HuH-7 (cell line): ENCODE data around the gene HMGA1.

Experiments used
- DNase-seq: peaks from one replicate; pipeline ENCODE4 v3.0.0; 2011; ENCODE audit warnings: low spot score

The HMGA1 gene, protein sequence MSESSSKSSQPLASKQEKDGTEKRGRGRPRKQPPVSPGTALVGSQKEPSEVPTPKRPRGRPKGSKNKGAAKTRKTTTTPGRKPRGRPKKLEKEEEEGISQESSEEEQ

GRCh38 chr6:34236443-34237315 lies at the start of gene HMGA1:
Gene HMGA1, plus strand, starts transcription at chr6:34236873. Its CDS starts 3,908 bp downstream, at chr6:34240781.
- DNase-seq: peak; percentile 88

- no peak for DNase-seq
Observed at GRCh38 chr6:34189806-34190503, 46.7 kb upstream of the HMGA1 start.

GRCh38 chr6:34190504-34191122 lies 46.1 kb upstream of the HMGA1 start:
- DNase-seq: no peak

GRCh38 chr6:34194772-34195171 lies 41.9 kb upstream of the HMGA1 start:
- no peak for DNase-seq

- DNase-seq: no peak
Observed at GRCh38 chr6:34195726-34196115, 41.0 kb upstream of the HMGA1 start.

GRCh38 chr6:34196116-34196832 lies 40.4 kb upstream of the HMGA1 start:
- DNase-seq: peak; percentile 70

DNA sequence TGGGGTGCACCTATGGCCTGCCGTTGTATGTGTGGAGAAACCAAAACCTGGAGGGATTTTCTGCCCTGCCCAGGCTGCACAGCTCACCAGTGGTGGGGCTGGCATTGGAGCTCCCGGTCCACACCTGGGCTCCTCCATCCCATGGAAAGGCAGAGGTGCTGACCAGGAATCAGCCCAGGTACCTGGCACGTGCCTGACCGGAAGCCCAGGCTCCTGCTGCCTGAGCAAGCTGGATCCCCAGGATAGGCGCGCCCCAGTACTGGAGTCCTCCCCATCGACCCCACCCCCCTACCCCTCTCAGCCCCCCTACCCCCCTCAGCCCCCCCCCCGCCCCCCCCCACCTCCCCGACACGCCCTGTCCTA lies 39.9 kb upstream of the HMGA1 start:
- no peak for DNase-seq

GRCh38 chr6:34200340-34200971 lies 36.2 kb upstream of the HMGA1 start:
- DNase-seq: no peak

DNA sequence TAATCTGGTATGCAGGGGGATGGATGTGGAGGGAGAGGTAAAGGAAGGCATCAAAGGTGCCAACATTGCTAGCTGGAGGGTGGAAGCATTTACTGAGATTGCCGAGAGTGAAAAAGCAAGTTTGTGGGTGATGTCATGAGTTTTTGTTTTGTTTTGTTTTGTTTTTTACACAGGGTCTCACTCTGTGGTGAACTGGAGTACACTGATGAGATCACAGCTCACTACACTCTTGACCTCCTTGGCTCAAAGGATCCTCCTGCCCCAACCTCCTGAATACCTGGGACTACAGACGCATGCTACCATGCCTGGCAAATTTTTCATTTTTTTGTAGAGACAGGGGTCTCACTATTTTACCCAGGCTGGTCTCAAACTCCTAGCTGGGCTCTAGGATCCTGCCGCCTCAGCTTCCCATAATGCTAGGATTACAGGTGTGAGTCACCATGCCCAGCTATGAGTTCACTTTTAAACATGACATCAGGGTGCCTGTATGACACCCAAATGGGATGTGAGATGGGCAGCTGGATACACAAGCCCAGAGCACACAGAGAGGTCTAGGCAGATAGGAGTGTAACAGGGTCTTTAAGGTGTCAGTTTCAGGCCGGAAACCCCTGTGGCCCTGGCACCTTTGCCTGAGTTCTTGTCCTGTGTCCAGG lies 35.1 kb upstream of the HMGA1 start:
- DNase-seq: no peak

GRCh38 chr6:34202329-34203201 lies 34.1 kb upstream of the HMGA1 start:
- no peak for DNase-seq

DNA sequence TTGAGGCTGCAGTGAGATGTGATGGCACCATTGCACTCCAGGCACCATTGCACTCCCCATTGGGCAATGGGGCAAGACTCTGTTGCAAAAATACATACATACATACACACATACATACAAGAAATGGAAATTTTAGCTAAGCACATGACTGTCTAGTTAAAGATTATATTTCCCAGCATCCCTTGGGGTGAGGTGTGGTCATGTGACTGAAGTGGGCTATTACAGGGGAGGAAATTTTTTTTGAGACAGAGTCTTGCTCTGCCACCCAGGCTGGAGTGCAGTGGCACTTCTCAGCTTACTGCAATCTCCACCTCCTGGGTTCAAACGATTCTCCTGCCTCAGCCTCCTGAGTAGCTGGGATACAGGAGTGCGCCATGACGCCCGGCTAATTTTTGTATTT lies 32.0 kb upstream of the HMGA1 start:
- DNase-seq: no peak

- no peak for DNase-seq
Observed at GRCh38 chr6:34205466-34205865, 31.2 kb upstream of the HMGA1 start.

DNA sequence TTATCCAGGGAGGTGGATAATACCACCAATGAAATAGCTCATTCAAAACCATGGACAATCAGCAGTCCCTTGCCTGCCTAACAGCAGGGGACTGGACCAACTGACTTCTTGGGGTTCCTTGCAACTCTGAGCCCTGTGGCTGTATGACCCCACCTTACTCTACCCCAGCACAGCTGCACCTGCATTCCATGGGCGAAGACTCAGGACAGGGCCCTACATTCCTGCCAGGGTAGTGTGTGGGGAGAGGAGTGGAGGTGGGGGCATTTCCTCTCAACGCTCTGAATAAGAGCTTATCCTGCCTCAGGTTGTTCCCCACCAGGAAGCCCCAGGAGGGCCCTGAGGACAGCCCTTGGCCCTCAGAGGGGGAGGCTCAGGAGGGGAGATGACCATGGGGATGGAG lies 30.8 kb upstream of the HMGA1 start:
- no peak for DNase-seq

- no peak for DNase-seq
Observed at GRCh38 chr6:34206726-34207125, 29.9 kb upstream of the HMGA1 start.

DNA sequence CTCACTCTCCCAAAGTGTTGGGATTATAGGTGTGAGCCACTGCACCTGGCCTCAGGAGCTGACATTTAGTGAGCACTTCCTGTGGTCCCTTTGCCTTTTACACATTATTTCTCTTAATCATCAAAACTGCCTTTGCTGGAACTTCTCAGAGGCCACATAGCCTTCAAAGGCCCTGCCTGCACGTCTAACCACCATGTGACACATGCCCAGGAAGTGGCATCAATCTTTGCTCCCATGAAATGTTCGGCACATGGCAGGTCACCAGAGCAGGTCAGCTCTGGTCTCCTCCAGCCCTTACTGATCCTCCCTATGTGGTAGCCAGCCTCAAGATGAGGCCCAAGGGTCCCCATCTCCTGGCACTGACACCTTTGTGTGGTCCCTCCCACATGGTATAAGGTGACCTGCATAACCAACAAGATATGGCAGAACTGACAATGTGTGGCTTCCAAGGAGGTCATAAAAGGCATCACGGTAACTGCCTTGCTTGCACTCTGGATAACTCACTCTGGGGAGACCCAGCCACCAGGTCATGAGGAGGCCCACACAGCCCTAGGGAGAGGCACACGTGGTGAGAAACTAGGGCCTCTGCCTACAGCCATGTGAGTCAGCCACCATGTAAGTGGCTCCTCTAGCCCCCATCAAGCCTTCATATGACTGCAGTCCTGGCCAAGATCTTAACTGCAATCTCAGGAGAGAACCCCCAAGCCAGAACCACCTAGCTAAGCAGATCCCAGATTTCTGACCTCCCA lies 28.8 kb upstream of the HMGA1 start:
- DNase-seq: no peak

GRCh38 chr6:34213772-34214171 lies 22.9 kb upstream of the HMGA1 start:
- no peak for DNase-seq

DNA sequence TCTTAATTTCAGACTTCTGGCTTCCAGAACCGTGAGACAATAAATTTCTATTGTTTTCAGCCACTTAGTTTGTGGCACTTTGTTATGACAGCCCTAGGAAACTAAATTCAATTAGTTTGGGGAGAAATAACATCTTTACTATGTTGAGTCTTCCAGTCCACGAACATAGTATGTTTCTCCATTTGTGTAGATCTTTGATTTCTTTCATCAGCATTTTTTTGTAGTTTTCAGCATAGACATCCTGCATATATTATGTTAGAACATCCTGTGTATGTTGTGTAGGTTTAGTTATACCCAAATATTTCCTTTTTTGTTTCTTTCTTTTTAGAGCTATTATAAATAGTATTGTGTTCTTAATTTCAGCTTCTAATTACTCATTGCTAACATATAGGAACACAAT lies 18.0 kb upstream of the HMGA1 start:
- no peak for DNase-seq

DNA sequence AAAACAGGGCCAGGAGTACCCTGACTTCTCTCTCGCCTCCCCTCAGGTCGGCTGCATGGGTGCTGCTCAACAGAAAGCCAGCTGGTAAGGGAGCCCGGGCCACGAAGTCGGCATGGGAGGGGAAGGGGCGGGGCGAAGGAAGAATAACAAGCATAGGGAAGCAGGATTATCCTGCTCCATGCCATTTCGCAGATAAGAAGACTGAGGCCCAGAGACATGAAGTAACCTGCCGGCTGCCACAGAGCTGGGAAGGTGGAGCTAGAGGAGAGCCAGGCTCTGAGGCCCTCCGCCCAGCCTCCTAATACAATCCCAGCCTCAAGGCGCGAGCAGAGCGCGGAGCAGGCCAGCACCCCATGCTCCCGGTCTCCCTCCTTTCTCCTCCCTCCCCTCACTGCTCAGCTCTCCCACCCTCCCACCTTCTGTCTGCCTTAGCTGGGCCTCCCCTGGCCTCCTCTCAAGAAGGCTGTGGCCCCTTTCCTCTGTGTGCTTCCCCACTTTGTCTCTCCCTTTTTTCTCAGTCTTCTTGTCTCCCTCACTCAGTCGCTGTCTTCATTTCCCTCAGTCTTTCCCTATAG lies 13.2 kb upstream of the HMGA1 start:
- DNase-seq: no peak
